NB4 (cell line): Measurements from ENCODE around the gene CPA3.

Experiments
- CTCF ChIP-seq: IDR thresholded peaks from one replicate; pipeline ENCODE4 v1.5.1; 2012; ENCODE audit warnings: low read depth, low read length
- MYC ChIP-seq: IDR thresholded peaks from 2 replicates; pipeline ENCODE4 v1.6.1; 2011; ENCODE audit warnings: low read depth, low read length

- TF ChIP-seq CTCF (no peak), MYC (no peak)
Measured at GRCh38 chr3:148828136-148828690, 36.9 kb upstream of the CPA3 start.
